ENCODE data around the gene C2orf68.
"Not testable (repeated sequence)": the region's sequence is repeated elsewhere in the genome, so short reads cannot be mapped to it uniquely, and the experiment has no call there.

Gene C2orf68

GRCh38 chr2:85615413-85615728 lies 3.5 kb upstream of the C2orf68 start:
- no peak for ATAC-seq

GRCh38 chr2:85614757-85615156 lies 2.9 kb upstream of the C2orf68 start:
- ATAC-seq, result not testable (repeated sequence)

More at GRCh38 chr2:85615413-85615728, 3.5 kb upstream of the C2orf68 start:
- TF ChIP-seq TOX (CRISPR knock-in tag; IDR thresholded peaks at IDR 0.05; ENCODE audit: borderline replicate concordance), result no peak
- TF ChIP-seq PPARA (CRISPR knock-in tag; IDR thresholded peaks at IDR 0.05; ENCODE audit: borderline replicate concordance), result no peak
- TF ChIP-seq OSR1 (CRISPR knock-in tag; IDR thresholded peaks at IDR 0.05), result no peak
- TF ChIP-seq ARNTL (CRISPR knock-in tag; IDR thresholded peaks at IDR 0.05; ENCODE audit: borderline replicate concordance, low read depth), result no peak
- no peak for TF ChIP-seq CREB5 (CRISPR knock-in tag; IDR thresholded peaks at IDR 0.05; ENCODE audit: low read depth)
- no peak for TF ChIP-seq ESRRG (CRISPR knock-in tag; IDR thresholded peaks at IDR 0.05)
- TF ChIP-seq ISL1 (CRISPR knock-in tag; IDR thresholded peaks at IDR 0.05), result no peak
- no peak for TF ChIP-seq ZNF565 (CRISPR knock-in tag; conservative IDR thresholded peaks at IDR 0.05; ENCODE audit: low read depth)
- no peak for TF ChIP-seq ZNF70 (CRISPR knock-in tag; IDR thresholded peaks at IDR 0.05)
- TF ChIP-seq PATZ1 (CRISPR knock-in tag; IDR thresholded peaks at IDR 0.05; ENCODE audit: borderline replicate concordance), result no peak
- no peak for TF ChIP-seq POU6F1 (CRISPR knock-in tag; IDR thresholded peaks at IDR 0.05; ENCODE audit: borderline replicate concordance, low read depth)
- TF ChIP-seq GLIS3 (CRISPR knock-in tag; IDR thresholded peaks at IDR 0.05), result no peak
- TF ChIP-seq TCF4 (CRISPR knock-in tag; IDR thresholded peaks at IDR 0.05; ENCODE audit: borderline replicate concordance), result no peak
- no peak for TF ChIP-seq CSDC2 (CRISPR knock-in tag; IDR thresholded peaks at IDR 0.05)
- no peak for TF ChIP-seq ZFP30 (CRISPR knock-in tag; IDR thresholded peaks at IDR 0.05)
- TF ChIP-seq ZC3H10 (CRISPR knock-in tag; IDR thresholded peaks at IDR 0.05), result no peak

- ATAC-seq, result no peak
- no peak for TF ChIP-seq POU6F1 (CRISPR knock-in tag; IDR thresholded peaks at IDR 0.05; ENCODE audit: borderline replicate concordance, low read depth)
- TF ChIP-seq ZFP3 (CRISPR knock-in tag; IDR thresholded peaks at IDR 0.05), result no peak
- no peak for TF ChIP-seq GLIS3 (CRISPR knock-in tag; IDR thresholded peaks at IDR 0.05)
- TF ChIP-seq PATZ1 (CRISPR knock-in tag; IDR thresholded peaks at IDR 0.05; ENCODE audit: borderline replicate concordance), result no peak
- TF ChIP-seq CSDC2 (CRISPR knock-in tag; IDR thresholded peaks at IDR 0.05), result no peak
- no peak for TF ChIP-seq ZNF8 (CRISPR knock-in tag; IDR thresholded peaks at IDR 0.05)
- TF ChIP-seq OSR1 (CRISPR knock-in tag; IDR thresholded peaks at IDR 0.05), result no peak
- TF ChIP-seq RARB (CRISPR knock-in tag; IDR thresholded peaks at IDR 0.05), result no peak
- no peak for TF ChIP-seq TOX (CRISPR knock-in tag; IDR thresholded peaks at IDR 0.05; ENCODE audit: borderline replicate concordance)
- no peak for TF ChIP-seq PPARA (CRISPR knock-in tag; IDR thresholded peaks at IDR 0.05; ENCODE audit: borderline replicate concordance)
- TF ChIP-seq ZNF565 (CRISPR knock-in tag; conservative IDR thresholded peaks at IDR 0.05; ENCODE audit: low read depth), result no peak
- TF ChIP-seq ISL1 (CRISPR knock-in tag; IDR thresholded peaks at IDR 0.05), result no peak
- TF ChIP-seq ZFP30 (CRISPR knock-in tag; IDR thresholded peaks at IDR 0.05), result no peak
Observed at GRCh38 chr2:85613717-85614515, 2.0 kb upstream of the C2orf68 start.

All from SK-N-SH treated with all-trans-retinoic acid at 6 μM for 48 hours (cell line).